Fibroblast of mammary gland (primary cell): ENCODE data around the gene CATSPERE.

Experiments
- DNase-seq: peaks from one replicate; pipeline ENCODE4 v3.0.0-alpha.2; 2010; ENCODE audit warnings: low read depth
- H3K4me3 ChIP-seq: 2 replicates; pipeline ENCODE4 v1.5.1; 2011; ENCODE audit warnings: low read depth, mild to moderate bottlenecking, low read length, moderate library complexity; ENCODE audit not compliant: control insufficient read depth
- CTCF ChIP-seq: conservative IDR thresholded peaks from 2 replicates; pipeline ENCODE4 v1.5.1; 2011; ENCODE audit warnings: low read depth, low read length, inconsistent platforms; ENCODE audit not compliant: control insufficient read depth, insufficient read depth

Gene CATSPERE

GRCh38 chr1:244424649-244425334 is 36.3 kb upstream of the CATSPERE start:
- TF ChIP-seq CTCF: no peak
- H3K4me3 ChIP-seq: no peak overlapping the region
- no peak for DNase-seq

- DNase-seq: no peak
- H3K4me3 ChIP-seq: no peak overlapping the region
- TF ChIP-seq CTCF: no peak
These were observed 33.4 kb upstream of the CATSPERE start for GRCh38 chr1:244427647-244428046.

- H3K4me3 ChIP-seq: no peak overlapping the region
- no peak for TF ChIP-seq CTCF
- no peak for DNase-seq
These were observed 31.3 kb upstream of the CATSPERE start for GRCh38 chr1:244429818-244430217.

GRCh38 chr1:244431166-244431565 is 29.9 kb upstream of the CATSPERE start:
- no peak for DNase-seq
- TF ChIP-seq CTCF: no peak

DNA sequence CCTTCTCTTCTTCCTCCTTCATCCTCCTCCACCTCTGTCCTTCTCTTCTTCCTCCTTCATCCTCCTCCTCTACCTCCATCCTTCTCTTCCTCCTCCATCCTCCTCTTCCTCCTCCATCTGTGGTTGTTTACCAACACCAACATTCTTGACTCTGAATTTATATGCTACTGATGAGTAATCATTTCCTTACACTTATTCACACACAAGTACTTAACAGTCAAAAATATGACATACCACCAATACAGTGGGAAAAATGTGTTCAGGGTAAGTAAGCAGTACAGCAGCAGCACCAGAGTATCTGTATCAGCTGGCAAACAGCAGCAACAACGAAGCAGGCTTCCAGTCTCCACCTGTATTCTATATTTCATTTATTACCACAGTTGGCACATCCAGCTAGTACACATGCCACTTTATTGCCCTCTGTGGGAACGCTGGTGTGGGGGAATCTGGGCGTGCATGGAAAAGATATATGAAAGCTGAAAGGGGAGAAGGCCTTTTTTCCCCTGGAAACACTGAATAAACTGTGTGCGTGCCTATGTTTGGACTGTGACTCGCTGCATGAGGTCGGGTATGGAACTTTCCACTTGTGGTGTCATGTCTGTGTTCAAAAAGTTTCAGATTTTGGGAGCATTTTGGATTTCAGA is 25.4 kb upstream of the CATSPERE start:
- TF ChIP-seq CTCF: no peak
- H3K4me3 ChIP-seq: no peak overlapping the region
- peak; percentile 60 for DNase-seq

More at GRCh38 chr1:244431166-244431565, 29.9 kb upstream of the CATSPERE start:
- no peak overlapping the region for H3K4me3 ChIP-seq

DNA sequence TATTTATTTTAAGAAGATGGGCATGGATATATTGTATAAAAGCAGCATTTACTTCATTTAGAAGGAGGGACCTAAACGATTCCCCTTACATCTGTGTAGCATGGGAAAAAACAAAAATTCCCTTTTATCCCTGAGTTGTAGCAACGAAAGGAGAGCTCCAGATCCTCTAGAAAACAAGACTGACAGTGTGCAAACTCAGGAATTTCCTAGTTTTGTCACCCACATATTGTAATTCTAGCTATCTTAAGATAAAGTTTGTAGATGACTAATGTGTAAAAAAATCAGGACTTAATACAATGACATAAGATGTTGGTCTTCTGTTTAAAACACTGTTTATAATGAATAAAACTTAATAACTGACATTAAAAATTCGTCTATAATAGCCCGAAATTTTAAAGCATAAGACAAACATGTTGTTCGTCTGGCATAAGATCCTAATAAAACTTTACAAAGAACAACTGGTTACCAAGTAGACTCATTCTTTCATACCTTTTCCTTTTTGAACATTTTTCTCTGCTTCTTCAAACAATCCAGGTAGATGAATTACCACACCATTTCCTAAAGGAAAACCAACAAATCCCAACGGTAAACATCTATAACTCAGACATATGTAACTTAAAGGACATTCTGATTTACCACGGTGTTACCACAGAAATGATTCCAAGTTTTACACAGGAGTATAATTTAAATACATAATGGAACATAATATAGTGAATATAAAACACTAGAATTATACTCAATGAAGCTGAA is 24.6 kb upstream of the CATSPERE start:
- DNase-seq: no peak
- H3K4me3 ChIP-seq: no peak overlapping the region
- TF ChIP-seq CTCF: no peak
